ENCODE results near the gene CDK6. TPM values are rescaled to one million over a fixed set of nuclear protein-coding genes. Genes with fewer than 3 reads are reported as not detected.

CDK6 gene
- total RNA-seq, 2 experiments from 2014 or later = 130 to 138 TPM

GRCh38 chr7:92622030-92622429 is 214.3 kb downstream of the CDK6 start:
- no peaks in the 10 kb centered on the region for H3K27me3 Mint-ChIP-seq
- POLR2A ChIA-PET = interaction anchor here (0.8 to 1.5 kb wide), 3 partner anchors 11 to 64 kb away, joined by 3 to 5 read pairs (median 3); no protein-coding TSS in a partner anchor
- no peak overlapping the region for H3K4me3 Mint-ChIP-seq

GRCh38 chr7:92621561-92622023 is 214.8 kb downstream of the CDK6 start:
- POLR2A ChIA-PET = interaction anchor here (1.0 to 1.5 kb wide), 5 partner anchors 62 to 214 kb away, joined by 3 to 5 read pairs (median 3); no protein-coding TSS in a partner anchor

More at GRCh38 chr7:92622030-92622429, 214.3 kb downstream of the CDK6 start:
- Mint-ChIP-seq H3K4me1 (ENCODE audit: low read depth) (peaks cover 52% of the 10 kb centered on the region), H3K36me3 (ENCODE audit: low read depth) (peaks cover 61% of the 10 kb centered on the region), H3K27ac (peak overlapping the region; percentile 82), H3K9me3 (no peaks in the 10 kb centered on the region)
- TF ChIP-seq CTCF (IDR thresholded peaks at IDR 0.05) = no peak
- DNase-seq = no peak
- intact Hi-C loops (cut with micrococcal nuclease) = loop anchor here (5.0 kb wide), 1 partner anchor 435 kb away; no protein-coding TSS in a partner anchor
- CTCF ChIA-PET = interaction anchor here (1.0 to 8.2 kb wide), 23 partner anchors 10 to 426 kb away, joined by 3 to 65 read pairs (median 7); partner anchors contain the start of gene RBM48
- no peak for ATAC-seq

GRCh38 chr7:92621026-92621540 is 215.3 kb downstream of the CDK6 start:
- peak overlapping the region; percentile 19 for H3K4me3 Mint-ChIP-seq
- peaks cover 61% of the 10 kb centered on the region for H3K36me3 Mint-ChIP-seq (ENCODE audit: low read depth)
- H3K9me3 Mint-ChIP-seq = no peaks in the 10 kb centered on the region
- POLR2A ChIA-PET = interaction anchor here (1.0 to 1.5 kb wide), 6 partner anchors 21 to 214 kb away, joined by 3 to 5 read pairs (median 3); no protein-coding TSS in a partner anchor
- peaks cover 45% of the 10 kb centered on the region for H3K4me1 Mint-ChIP-seq (ENCODE audit: low read depth)
- peak overlapping the region; percentile 82 for H3K27ac Mint-ChIP-seq
- peak; percentile 75 for TF ChIP-seq CTCF (IDR thresholded peaks at IDR 0.05)
- CTCF ChIA-PET = interaction anchor here (0.6 to 8.2 kb wide), 47 partner anchors 9 to 428 kb away, joined by 3 to 65 read pairs (median 4); partner anchors contain the start of genes FAM133B and RBM48
- ATAC-seq = peak; percentile 76
- DNase-seq = peak; percentile 82
- intact Hi-C loops (cut with micrococcal nuclease) = loop anchor here (2.0 to 5.0 kb wide), 2 partner anchors 70 to 436 kb away; no protein-coding TSS in a partner anchor
- no peaks in the 10 kb centered on the region for H3K27me3 Mint-ChIP-seq

More at GRCh38 chr7:92621561-92622023, 214.8 kb downstream of the CDK6 start:
- Mint-ChIP-seq H3K27ac (peak overlapping the region; percentile 82), H3K27me3 (no peaks in the 10 kb centered on the region), H3K4me3 (peak overlapping the region; percentile 19), H3K36me3 (ENCODE audit: low read depth) (peaks cover 61% of the 10 kb centered on the region), H3K9me3 (no peaks in the 10 kb centered on the region), H3K4me1 (ENCODE audit: low read depth) (peaks cover 50% of the 10 kb centered on the region)
- intact Hi-C loops (cut with micrococcal nuclease) = loop anchor here (2.0 to 5.0 kb wide), 2 partner anchors 69 to 436 kb away; no protein-coding TSS in a partner anchor
- TF ChIP-seq CTCF (IDR thresholded peaks at IDR 0.05) = no peak
- peak; percentile 35 for ATAC-seq
- CTCF ChIA-PET = interaction anchor here (0.6 to 8.2 kb wide), 40 partner anchors 9 to 427 kb away, joined by 3 to 65 read pairs (median 4); partner anchors contain the start of gene RBM48
- no peak for DNase-seq

GRCh38 chr7:92615861-92616260 is 220.5 kb downstream of the CDK6 start:
- no peak overlapping the region for H3K27ac Mint-ChIP-seq
- CTCF ChIA-PET = interaction anchor here (0.7 to 1.1 kb wide), 4 partner anchors 11 to 221 kb away, joined by 3 read pairs; partner anchors contain the start of gene CDK6
- H3K36me3 Mint-ChIP-seq (ENCODE audit: low read depth) = peaks cover 48% of the 10 kb centered on the region

More at GRCh38 chr7:92615861-92616260, 220.5 kb downstream of the CDK6 start:
- Mint-ChIP-seq H3K4me1 (ENCODE audit: low read depth) (peaks cover 14% of the 10 kb centered on the region), H3K27me3 (no peaks in the 10 kb centered on the region), H3K4me3 (no peak overlapping the region), H3K9me3 (no peaks in the 10 kb centered on the region)
- POLR2A ChIA-PET = no interaction called here
- ATAC-seq (peak; percentile 27), DNase-seq (no peak)
- intact Hi-C loops (cut with micrococcal nuclease) = no loop called here
- TF ChIP-seq CTCF (IDR thresholded peaks at IDR 0.05) = no peak

Data from activated CD8-positive, alpha-beta T cell treated with anti-CD3 and anti-CD28 coated beads for 36 hours (primary cell).